ENCODE results near the gene ANO4. TPM values are rescaled to one million over a fixed set of nuclear protein-coding genes. Genes with fewer than 3 reads are reported as not detected.

ANO4 gene
- total and polyA plus RNA-seq, 2 donors, result 0.28 to 0.89 TPM

DNA sequence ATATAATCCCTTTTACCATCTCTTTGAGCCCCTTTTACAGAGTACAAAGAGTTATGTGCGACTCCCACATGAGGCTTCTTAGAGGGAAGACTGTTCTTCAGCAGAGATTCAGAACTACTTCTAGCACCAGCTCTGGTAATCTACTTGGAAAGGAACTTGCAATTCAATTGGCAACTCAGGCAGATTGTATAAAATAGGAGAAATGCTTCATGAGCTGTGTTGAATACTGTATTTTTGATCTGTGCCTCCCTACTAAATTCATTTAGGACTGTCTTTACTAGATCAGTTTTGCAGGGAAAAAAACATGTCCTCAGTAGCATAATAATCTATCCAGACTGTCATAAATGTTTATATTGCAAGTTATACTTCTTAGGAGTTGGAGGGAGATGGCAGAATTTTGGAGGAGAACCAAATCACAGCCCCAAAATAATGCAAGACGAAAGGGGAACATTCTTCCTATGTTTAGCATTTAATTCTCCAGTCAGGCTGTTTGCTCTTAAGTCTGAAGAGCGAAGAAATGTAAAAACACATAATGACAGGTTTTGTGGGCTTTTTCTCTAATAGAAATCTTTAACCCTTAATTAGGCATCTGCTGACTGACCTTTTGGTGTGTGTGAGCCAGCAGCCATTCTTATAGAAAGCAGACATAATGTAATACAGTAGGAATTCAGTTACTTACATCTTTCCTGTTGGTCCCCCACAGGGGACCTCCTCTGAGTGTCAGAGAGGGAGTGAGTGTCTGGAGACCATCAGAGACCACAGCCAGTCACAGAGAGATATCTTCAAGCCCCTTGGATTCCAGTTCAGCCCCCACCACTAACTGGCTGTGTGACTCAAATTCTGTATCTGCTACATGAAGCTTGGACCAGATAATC is 3.9 kb downstream of the ANO4 start:
- no peaks in the 10 kb centered on the region for H3K36me3 ChIP-seq (ENCODE audit: control insufficient read depth in 2 of 2, insufficient read depth in 2 of 2, low read length in 1 of 2)
- no peaks in the 10 kb centered on the region for H3K4me1 ChIP-seq (ENCODE audit: control insufficient read depth in 2 of 2, insufficient read depth in 2 of 2, low read length in 2 of 2)
- 86% methylated on average over 3 of the region's 3 CpGs for WGBS
- no peak overlapping the region for H3K27ac ChIP-seq (ENCODE audit: low read depth in 1 of 2, low read length in 1 of 2)
- H3K27me3 ChIP-seq (ENCODE audit: control insufficient read depth in 2 of 2, insufficient read depth in 1 of 2, low read length in 1 of 2), result peaks cover 0 to 9% of the 10 kb centered on the region in 2 donors
- no peak overlapping the region for H3K4me3 ChIP-seq (ENCODE audit: low read length in 2 of 2)
- DNase-seq (ENCODE audit: low read depth in 6 of 9, low spot score in 9 of 9), result no peak
- peaks cover 0 to 1% of the 10 kb centered on the region in 2 donors for H3K9me3 ChIP-seq (ENCODE audit: control insufficient read depth in 2 of 2, insufficient read depth in 1 of 2, low read length in 1 of 2)

- 86% methylated on average over 2 of the region's 2 CpGs for WGBS
These were observed 5.2 kb downstream of the ANO4 start for GRCh38 chr12:100799770-100800169.

GRCh38 chr12:100800723-100801122 is 6.1 kb downstream of the ANO4 start:
- Histone ChIP-seq H3K4me3 (ENCODE audit: low read length in 2 of 2) (no peak overlapping the region), H3K4me1 (ENCODE audit: control insufficient read depth in 2 of 2, insufficient read depth in 2 of 2, low read length in 2 of 2) (no peaks in the 10 kb centered on the region), H3K27me3 (ENCODE audit: control insufficient read depth in 2 of 2, insufficient read depth in 1 of 2, low read length in 1 of 2) (no peaks in the 10 kb centered on the region), H3K9me3 (ENCODE audit: control insufficient read depth in 2 of 2, insufficient read depth in 1 of 2, low read length in 1 of 2) (no peaks in the 10 kb centered on the region), H3K27ac (ENCODE audit: low read depth in 1 of 2, low read length in 1 of 2) (no peak overlapping the region), H3K36me3 (ENCODE audit: control insufficient read depth in 2 of 2, insufficient read depth in 2 of 2, low read length in 1 of 2) (no peaks in the 10 kb centered on the region)
- WGBS, result 96% methylated on average over 1 of the region's 1 CpG
- no peak for DNase-seq (ENCODE audit: low read depth in 6 of 9, low spot score in 9 of 9)

More at GRCh38 chr12:100799770-100800169, 5.2 kb downstream of the ANO4 start:
- DNase-seq (ENCODE audit: low read depth in 6 of 9, low spot score in 9 of 9), result no peak
- H3K36me3 ChIP-seq (ENCODE audit: control insufficient read depth in 2 of 2, insufficient read depth in 2 of 2, low read length in 1 of 2), result no peaks in the 10 kb centered on the region
- H3K9me3 ChIP-seq (ENCODE audit: control insufficient read depth in 2 of 2, insufficient read depth in 1 of 2, low read length in 1 of 2), result no peaks in the 10 kb centered on the region
- H3K4me3 ChIP-seq (ENCODE audit: low read length in 2 of 2), result no peak overlapping the region
- H3K27me3 ChIP-seq (ENCODE audit: control insufficient read depth in 2 of 2, insufficient read depth in 1 of 2, low read length in 1 of 2), result peaks cover 0 to 5% of the 10 kb centered on the region in 2 donors
- H3K27ac ChIP-seq (ENCODE audit: low read depth in 1 of 2, low read length in 1 of 2), result no peak overlapping the region
- H3K4me1 ChIP-seq (ENCODE audit: control insufficient read depth in 2 of 2, insufficient read depth in 2 of 2, low read length in 2 of 2), result no peaks in the 10 kb centered on the region

DNA sequence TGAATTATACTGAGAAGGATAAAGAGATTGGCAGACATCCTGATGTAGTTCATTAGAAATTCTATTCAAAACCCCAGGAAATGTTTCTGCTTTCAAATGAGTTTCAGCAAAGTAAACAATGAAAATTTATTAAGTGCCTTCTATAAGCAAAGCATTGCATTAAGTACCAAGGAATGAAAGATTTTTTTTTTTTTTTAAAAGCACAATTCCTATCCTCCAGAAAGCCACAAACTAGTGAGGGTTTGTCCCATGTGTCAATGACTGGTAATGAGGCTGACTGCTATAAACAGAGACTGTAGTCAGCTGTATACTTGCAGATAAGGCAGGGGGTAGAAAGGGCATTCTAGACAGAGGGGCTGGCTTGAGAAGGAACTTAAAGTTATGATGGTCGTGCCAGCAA is 6.7 kb downstream of the ANO4 start:
- WGBS, result 7% methylated on average over 1 of the region's 1 CpG
- no peak overlapping the region for H3K4me3 ChIP-seq (ENCODE audit: low read length in 2 of 2)
- no peaks in the 10 kb centered on the region for H3K36me3 ChIP-seq (ENCODE audit: control insufficient read depth in 2 of 2, insufficient read depth in 2 of 2, low read length in 1 of 2)
- no peaks in the 10 kb centered on the region for H3K27me3 ChIP-seq (ENCODE audit: control insufficient read depth in 2 of 2, insufficient read depth in 1 of 2, low read length in 1 of 2)
- no peaks in the 10 kb centered on the region for H3K9me3 ChIP-seq (ENCODE audit: control insufficient read depth in 2 of 2, insufficient read depth in 1 of 2, low read length in 1 of 2)
- H3K4me1 ChIP-seq (ENCODE audit: control insufficient read depth in 2 of 2, insufficient read depth in 2 of 2, low read length in 2 of 2), result no peaks in the 10 kb centered on the region
- no peak for DNase-seq (ENCODE audit: low read depth in 6 of 9, low spot score in 9 of 9)
- H3K27ac ChIP-seq (ENCODE audit: low read depth in 1 of 2, low read length in 1 of 2), result no peak overlapping the region

GRCh38 chr12:100808777-100809176 is 14.2 kb downstream of the ANO4 start:
- DNase-seq (ENCODE audit: low read depth in 6 of 9, low spot score in 9 of 9), result no peak
- Histone ChIP-seq H3K36me3 (ENCODE audit: control insufficient read depth in 2 of 2, insufficient read depth in 2 of 2, low read length in 1 of 2) (no peaks in the 10 kb centered on the region), H3K4me1 (ENCODE audit: control insufficient read depth in 2 of 2, insufficient read depth in 2 of 2, low read length in 2 of 2) (no peaks in the 10 kb centered on the region), H3K27ac (ENCODE audit: low read depth in 1 of 2, low read length in 1 of 2) (no peak overlapping the region), H3K27me3 (ENCODE audit: control insufficient read depth in 2 of 2, insufficient read depth in 1 of 2, low read length in 1 of 2) (no peaks in the 10 kb centered on the region), H3K4me3 (ENCODE audit: low read length in 2 of 2) (no peak overlapping the region), H3K9me3 (ENCODE audit: control insufficient read depth in 2 of 2, insufficient read depth in 1 of 2, low read length in 1 of 2) (no peaks in the 10 kb centered on the region)
- WGBS, result 91% methylated on average over 2 of the region's 2 CpGs

DNA sequence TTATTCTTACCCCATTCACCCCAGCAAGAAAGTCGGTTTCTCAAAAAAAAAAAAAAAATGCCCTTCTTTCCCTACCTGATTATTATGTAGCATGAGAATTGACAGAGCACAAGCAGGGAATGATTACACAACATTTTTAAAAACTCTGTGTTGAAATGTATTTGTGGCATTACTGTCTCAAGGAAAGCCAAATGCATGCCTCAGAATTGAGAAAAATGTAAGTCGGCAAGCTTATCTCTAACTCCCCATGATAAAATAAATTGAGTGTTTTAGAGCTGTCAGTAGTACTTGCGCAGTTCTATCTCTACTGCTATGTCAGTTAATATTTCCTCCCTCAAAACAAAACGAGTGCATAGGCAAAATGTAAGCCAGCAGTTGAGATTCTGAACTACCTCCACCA is 25.7 kb downstream of the ANO4 start:
- Histone ChIP-seq H3K27me3 (ENCODE audit: control insufficient read depth in 2 of 2, insufficient read depth in 1 of 2, low read length in 1 of 2) (no peaks in the 10 kb centered on the region), H3K4me3 (ENCODE audit: low read length in 2 of 2) (no peak overlapping the region), H3K27ac (ENCODE audit: low read depth in 1 of 2, low read length in 1 of 2) (no peak overlapping the region), H3K4me1 (ENCODE audit: control insufficient read depth in 2 of 2, insufficient read depth in 2 of 2, low read length in 2 of 2) (no peaks in the 10 kb centered on the region), H3K36me3 (ENCODE audit: control insufficient read depth in 2 of 2, insufficient read depth in 2 of 2, low read length in 1 of 2) (no peaks in the 10 kb centered on the region), H3K9me3 (ENCODE audit: control insufficient read depth in 2 of 2, insufficient read depth in 1 of 2, low read length in 1 of 2) (no peaks in the 10 kb centered on the region)
- DNase-seq (ENCODE audit: low read depth in 6 of 9, low spot score in 9 of 9), result no peak
- 83% methylated on average over 4 of the region's 4 CpGs for WGBS

DNA sequence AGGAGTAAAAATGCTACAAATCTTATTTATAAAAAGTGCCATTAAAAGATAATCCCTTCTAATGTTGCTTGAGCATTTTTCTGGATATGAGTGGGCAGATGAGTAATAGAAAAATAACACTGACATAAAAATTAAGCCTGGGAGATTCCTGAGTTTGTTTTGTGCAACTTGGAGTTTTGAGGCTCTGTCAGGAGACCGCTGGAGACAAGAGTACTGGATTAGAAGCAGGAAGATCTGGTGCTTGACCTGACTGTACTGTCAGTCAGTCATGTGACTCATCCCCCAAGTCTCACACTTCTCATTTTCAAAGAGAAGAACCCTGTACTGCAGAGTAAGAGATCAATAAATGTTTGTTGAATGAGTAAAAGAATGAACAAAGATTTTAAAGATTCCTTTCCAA is 29.4 kb downstream of the ANO4 start:
- no peaks in the 10 kb centered on the region for H3K9me3 ChIP-seq (ENCODE audit: control insufficient read depth in 2 of 2, insufficient read depth in 1 of 2, low read length in 1 of 2)
- WGBS, result 66% methylated on average over 1 of the region's 1 CpG
- no peak for DNase-seq (ENCODE audit: low read depth in 6 of 9, low spot score in 9 of 9)
- no peaks in the 10 kb centered on the region for H3K27me3 ChIP-seq (ENCODE audit: control insufficient read depth in 2 of 2, insufficient read depth in 1 of 2, low read length in 1 of 2)
- H3K36me3 ChIP-seq (ENCODE audit: control insufficient read depth in 2 of 2, insufficient read depth in 2 of 2, low read length in 1 of 2), result no peaks in the 10 kb centered on the region
- H3K27ac ChIP-seq (ENCODE audit: low read depth in 1 of 2, low read length in 1 of 2), result no peak overlapping the region
- no peak overlapping the region for H3K4me3 ChIP-seq (ENCODE audit: low read length in 2 of 2)
- H3K4me1 ChIP-seq (ENCODE audit: control insufficient read depth in 2 of 2, insufficient read depth in 2 of 2, low read length in 2 of 2), result no peaks in the 10 kb centered on the region

DNA sequence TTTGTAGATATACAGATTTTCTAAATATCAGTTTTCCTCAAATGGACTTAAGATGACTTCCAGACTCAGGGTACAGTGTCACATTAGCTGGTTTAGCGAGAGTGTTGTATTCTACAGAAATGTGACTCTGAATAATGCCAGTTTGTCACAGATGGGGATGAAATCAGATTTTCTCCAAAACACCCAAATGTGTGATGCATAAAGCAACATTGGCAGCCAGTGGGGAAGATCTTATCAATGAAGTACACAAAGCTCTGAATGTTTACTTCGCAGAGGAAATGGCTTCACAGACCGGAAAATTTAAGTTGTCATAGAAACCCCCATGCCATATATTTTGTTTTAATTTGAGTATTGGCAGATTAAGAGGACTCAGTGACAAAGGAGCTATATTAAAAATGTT is 29.9 kb downstream of the ANO4 start:
- Histone ChIP-seq H3K4me1 (ENCODE audit: control insufficient read depth in 2 of 2, insufficient read depth in 2 of 2, low read length in 2 of 2) (no peaks in the 10 kb centered on the region), H3K9me3 (ENCODE audit: control insufficient read depth in 2 of 2, insufficient read depth in 1 of 2, low read length in 1 of 2) (no peaks in the 10 kb centered on the region), H3K27me3 (ENCODE audit: control insufficient read depth in 2 of 2, insufficient read depth in 1 of 2, low read length in 1 of 2) (no peaks in the 10 kb centered on the region), H3K36me3 (ENCODE audit: control insufficient read depth in 2 of 2, insufficient read depth in 2 of 2, low read length in 1 of 2) (no peaks in the 10 kb centered on the region), H3K4me3 (ENCODE audit: low read length in 2 of 2) (no peak overlapping the region), H3K27ac (ENCODE audit: low read depth in 1 of 2, low read length in 1 of 2) (no peak overlapping the region)
- WGBS, result 72% methylated on average over 3 of the region's 3 CpGs
- no peak for DNase-seq (ENCODE audit: low read depth in 6 of 9, low spot score in 9 of 9)

DNA sequence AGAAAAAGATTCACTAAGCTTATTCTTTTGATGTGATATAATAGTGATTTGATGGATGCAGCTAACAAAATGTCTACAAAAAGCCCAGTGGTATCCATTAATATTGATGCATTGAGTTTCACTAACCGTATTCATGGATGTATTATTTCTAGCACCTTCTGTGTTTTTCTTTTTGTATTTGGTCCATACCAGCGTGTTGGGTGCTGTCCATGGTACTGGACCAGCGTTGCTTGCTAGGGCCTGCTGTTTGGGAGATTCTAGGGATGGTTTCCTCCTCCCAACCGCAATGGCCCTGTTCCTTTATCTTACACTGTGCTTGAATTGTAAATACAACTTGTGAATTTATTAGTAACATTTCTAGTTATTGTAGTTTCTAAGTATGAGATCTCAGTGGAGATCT is 31.7 kb downstream of the ANO4 start:
- Histone ChIP-seq H3K4me1 (ENCODE audit: control insufficient read depth in 2 of 2, insufficient read depth in 2 of 2, low read length in 2 of 2) (no peaks in the 10 kb centered on the region), H3K4me3 (ENCODE audit: low read length in 2 of 2) (no peak overlapping the region), H3K9me3 (ENCODE audit: control insufficient read depth in 2 of 2, insufficient read depth in 1 of 2, low read length in 1 of 2) (no peaks in the 10 kb centered on the region), H3K27me3 (ENCODE audit: control insufficient read depth in 2 of 2, insufficient read depth in 1 of 2, low read length in 1 of 2) (no peaks in the 10 kb centered on the region), H3K27ac (ENCODE audit: low read depth in 1 of 2, low read length in 1 of 2) (no peak overlapping the region), H3K36me3 (ENCODE audit: control insufficient read depth in 2 of 2, insufficient read depth in 2 of 2, low read length in 1 of 2) (no peaks in the 10 kb centered on the region)
- DNase-seq (ENCODE audit: low read depth in 6 of 9, low spot score in 9 of 9), result peak in 7 of 9 donors; percentile 4 to 40 (median 21)
- 19% methylated on average over 4 of the region's 4 CpGs for WGBS

All from thymus (tissue), 11 donors.